WTC11 (cell line): Measurements from ENCODE around the gene FAM149B1. TPM values are rescaled to one million over a fixed set of nuclear protein-coding genes. Genes with fewer than 3 reads are reported as not detected.

Source experiments
- ATAC-seq: fragments of 200-7000 bp; cut with Tn5 transposase; 2 replicates; pipeline ENCODE4 v1.10.0; 2021; ENCODE audit warnings: mild to moderate bottlenecking, moderate library complexity
- CTCF ChIA-PET: fragments of 300-600 bp; sonication (Branson Sonifier 250); formaldehyde crosslinking; loops from one replicate; lab custom pipeline; 2021; ENCODE audit warnings: antibody characterized with exemption; lab: Charles Lee
- POLR2A ChIA-PET: fragments of 350-600 bp; sonication (Branson Sonifier 250); formaldehyde crosslinking; loops from one replicate; lab custom pipeline; 2021; ENCODE audit warnings: antibody characterized with exemption; lab: Charles Lee
- DNase-seq: peaks from one replicate; pipeline ENCODE4 v3.0.0; 2021; ENCODE audit warnings: low spot score
- H3K27ac Mint-ChIP-seq: 2 replicates; pipeline ENCODE4 v1.8.0; 2021; ENCODE audit warnings: mixed read lengths
- H3K27me3 Mint-ChIP-seq: 2 replicates; pipeline ENCODE4 v1.8.0; 2021; ENCODE audit warnings: low read depth, mild to moderate bottlenecking, moderate library complexity, mixed read lengths
- H3K36me3 Mint-ChIP-seq: 2 replicates; pipeline ENCODE4 v1.8.0; 2021; ENCODE audit warnings: mixed read lengths
- H3K4me1 Mint-ChIP-seq: 2 replicates; pipeline ENCODE4 v1.8.0; 2022; ENCODE audit warnings: mixed read lengths
- H3K4me3 Mint-ChIP-seq: 2 replicates; pipeline ENCODE4 v1.8.0; 2021; ENCODE audit warnings: mild to moderate bottlenecking, moderate library complexity, mixed read lengths
- H3K9me3 Mint-ChIP-seq: 2 replicates; pipeline ENCODE4 v1.8.0; 2021; ENCODE audit warnings: mixed read lengths
- EMX1 ChIP-seq: fragments of 250-450 bp; sonication (Bioruptor Pico); IDR thresholded peaks from 2 replicates; pipeline ENCODE4 v1.8.0; 2021; ENCODE audit warnings: mild to moderate bottlenecking
- ETV6 ChIP-seq: sonication (generic); formaldehyde crosslinking; IDR thresholded peaks from 2 replicates; pipeline ENCODE4 v1.8.1; 2022; ENCODE audit warnings: mild to moderate bottlenecking, missing genetic modification reagents
- GTF2I ChIP-seq: fragments of 250-450 bp; sonication (Bioruptor Pico); conservative IDR thresholded peaks from 2 replicates; pipeline ENCODE4 v1.4.0; 2021; ENCODE audit warnings: mild to moderate bottlenecking
- JUN ChIP-seq: sonication (generic); formaldehyde crosslinking; IDR thresholded peaks from 2 replicates; pipeline ENCODE4 v1.8.0; 2023; ENCODE audit warnings: mild to moderate bottlenecking, missing genetic modification reagents
- MXD4 ChIP-seq: fragments of 250-450 bp; sonication (Bioruptor Pico); IDR thresholded peaks from 2 replicates; pipeline ENCODE4 v1.8.0; 2021; ENCODE audit warnings: mild to moderate bottlenecking, moderate library complexity, borderline replicate concordance
- NFE2L1 ChIP-seq: sonication (generic); formaldehyde crosslinking; IDR thresholded peaks from 2 replicates; pipeline ENCODE4 v1.8.1; 2023; ENCODE audit warnings: missing genetic modification reagents
- NR2C2 ChIP-seq: sonication (generic); formaldehyde crosslinking; IDR thresholded peaks from 2 replicates; pipeline ENCODE4 v1.8.0; 2022; ENCODE audit warnings: mild to moderate bottlenecking, missing genetic modification reagents
- RELA ChIP-seq: sonication (generic); formaldehyde crosslinking; IDR thresholded peaks from 2 replicates; pipeline ENCODE4 v1.8.1; 2022; ENCODE audit warnings: missing genetic modification reagents, mild to moderate bottlenecking, borderline replicate concordance
- SP1 ChIP-seq: sonication (generic); formaldehyde crosslinking; conservative IDR thresholded peaks from 2 replicates; pipeline ENCODE4 v1.8.1; 2022; ENCODE audit warnings: missing genetic modification reagents
- ZNF121 ChIP-seq: sonication (generic); formaldehyde crosslinking; IDR thresholded peaks from 2 replicates; pipeline ENCODE4 v1.8.0; 2023; ENCODE audit warnings: missing genetic modification reagents
- ZNF219 ChIP-seq: sonication (generic); formaldehyde crosslinking; IDR thresholded peaks from 2 replicates; pipeline ENCODE4 v1.8.0; 2023; ENCODE audit warnings: missing genetic modification reagents, mild to moderate bottlenecking, borderline replicate concordance
- ZNF423 ChIP-seq: fragments of 250-450 bp; sonication (Bioruptor Pico); IDR thresholded peaks from 2 replicates; pipeline ENCODE4 v2.1.2; 2022; ENCODE audit warnings: mild to moderate bottlenecking, moderate library complexity
- ZNF671 ChIP-seq: fragments of 250-450 bp; sonication (Bioruptor Pico); IDR thresholded peaks from 2 replicates; pipeline ENCODE4 v1.8.0; 2021; ENCODE audit warnings: mild to moderate bottlenecking
- total RNA-seq: library from RNA; stranded (reverse); gene quantifications from 3 replicates; pipeline ENCODE4 v1.2.3, GENCODE V29; 2021
- TF ChIP-seq, protein P1 (sequence below): sonication (generic); formaldehyde crosslinking; IDR thresholded peaks from 2 replicates; pipeline ENCODE4 v1.8.1; 2023; ENCODE audit warnings: mild to moderate bottlenecking, missing genetic modification reagents, moderate library complexity
- TF ChIP-seq, protein P2 (sequence below): fragments of 250-450 bp; sonication (Bioruptor Pico); conservative IDR thresholded peaks from 2 replicates; pipeline ENCODE4 v1.9.0; 2021; ENCODE audit warnings: mild to moderate bottlenecking
- TF ChIP-seq, protein P3 (sequence below): sonication (generic); formaldehyde crosslinking; IDR thresholded peaks from 2 replicates; pipeline ENCODE4 v1.8.0; 2022; ENCODE audit warnings: mild to moderate bottlenecking, missing genetic modification reagents
- TF ChIP-seq, protein P4 (sequence below): fragments of 250-450 bp; sonication (Bioruptor Pico); IDR thresholded peaks from 2 replicates; pipeline ENCODE4 v1.9.0; 2021; ENCODE audit warnings: mild to moderate bottlenecking
- TF ChIP-seq, protein P5 (sequence below): sonication (generic); formaldehyde crosslinking; IDR thresholded peaks from 2 replicates; pipeline ENCODE4 v1.8.1; 2022; ENCODE audit warnings: low read depth, missing genetic modification reagents, borderline replicate concordance
- TF ChIP-seq, protein P6 (sequence below): sonication (generic); formaldehyde crosslinking; IDR thresholded peaks from 2 replicates; pipeline ENCODE4 v1.8.1; 2023; ENCODE audit warnings: mild to moderate bottlenecking, missing genetic modification reagents, borderline replicate concordance
- TF ChIP-seq, protein P7 (sequence below): fragments of 250-450 bp; sonication (Bioruptor Pico); IDR thresholded peaks from 2 replicates; pipeline ENCODE4 v1.9.0; 2021; ENCODE audit warnings: mild to moderate bottlenecking

Gene FAM149B1
- total RNA-seq, 1 experiment from 2014 or later = 13.8 TPM

DNA sequence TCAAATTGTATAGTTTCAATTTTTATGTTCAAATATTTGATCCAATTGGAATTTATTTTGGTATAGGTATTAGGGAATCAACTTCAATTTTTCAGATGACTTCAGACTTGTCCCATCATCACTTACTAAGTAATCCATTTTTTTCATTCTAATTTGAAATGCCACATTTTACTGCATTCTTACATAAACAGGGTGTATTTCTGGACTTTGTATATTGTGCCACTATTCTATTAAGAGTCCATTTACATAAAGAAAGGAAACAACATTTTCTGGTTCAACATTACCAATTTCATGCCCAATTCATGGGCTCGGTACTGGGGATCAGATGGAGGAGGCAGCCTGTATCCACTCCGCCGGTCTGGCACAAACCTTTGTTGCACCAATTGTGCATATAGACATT is 15.9 kb upstream of the FAM149B1 start:
- H3K27ac Mint-ChIP-seq = no peak overlapping the region
- TF ChIP-seq, protein P1, sequence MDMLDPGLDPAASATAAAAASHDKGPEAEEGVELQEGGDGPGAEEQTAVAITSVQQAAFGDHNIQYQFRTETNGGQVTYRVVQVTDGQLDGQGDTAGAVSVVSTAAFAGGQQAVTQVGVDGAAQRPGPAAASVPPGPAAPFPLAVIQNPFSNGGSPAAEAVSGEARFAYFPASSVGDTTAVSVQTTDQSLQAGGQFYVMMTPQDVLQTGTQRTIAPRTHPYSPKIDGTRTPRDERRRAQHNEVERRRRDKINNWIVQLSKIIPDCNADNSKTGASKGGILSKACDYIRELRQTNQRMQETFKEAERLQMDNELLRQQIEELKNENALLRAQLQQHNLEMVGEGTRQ (CRISPR knock-in tag) = no peak
- TF ChIP-seq, protein P2, sequence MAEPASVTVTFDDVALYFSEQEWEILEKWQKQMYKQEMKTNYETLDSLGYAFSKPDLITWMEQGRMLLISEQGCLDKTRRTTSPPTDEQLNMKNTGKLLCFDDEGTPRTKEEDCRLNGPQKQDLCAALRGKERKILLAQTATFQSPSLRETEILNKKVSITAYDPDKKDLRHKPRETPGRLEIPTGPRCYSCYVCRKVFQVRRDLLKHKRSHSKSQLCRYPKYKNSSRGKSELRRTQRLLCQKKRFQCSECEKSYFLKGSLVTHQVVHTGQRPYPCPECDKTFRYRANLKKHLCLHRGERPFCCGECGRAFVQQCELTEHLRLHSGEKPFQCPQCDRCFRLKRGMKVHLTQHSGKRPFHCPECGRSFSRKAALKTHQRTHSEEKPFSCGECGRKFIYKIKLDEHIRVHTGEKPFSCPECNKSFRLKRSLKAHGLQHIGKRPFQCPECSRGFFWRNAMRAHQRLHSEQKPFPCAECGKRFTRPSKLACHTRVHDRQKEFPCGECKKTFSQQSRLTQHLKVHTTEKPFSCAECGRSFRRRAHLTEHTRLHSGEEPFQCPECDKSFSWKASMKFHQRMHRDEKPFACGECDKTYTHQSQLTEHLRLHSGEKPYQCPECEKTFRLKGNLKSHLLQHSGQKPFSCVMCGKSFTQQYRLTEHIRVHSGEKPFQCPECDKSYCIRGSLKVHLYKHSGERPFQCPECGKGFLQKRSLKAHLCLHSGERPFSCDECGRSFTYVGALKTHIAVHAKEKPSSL (CRISPR knock-in tag) = no peak
- TF ChIP-seq GTF2I (CRISPR knock-in tag) (no peak), ZNF423 (no peak), ZNF671 (no peak), NR2C2 (CRISPR knock-in tag) (no peak), ZNF219 (CRISPR knock-in tag) (no peak), ZNF121 (no peak), RELA (CRISPR knock-in tag) (no peak), MXD4 (CRISPR knock-in tag) (no peak), EMX1 (no peak), ETV6 (CRISPR knock-in tag) (no peak)
- TF ChIP-seq, protein P3, sequence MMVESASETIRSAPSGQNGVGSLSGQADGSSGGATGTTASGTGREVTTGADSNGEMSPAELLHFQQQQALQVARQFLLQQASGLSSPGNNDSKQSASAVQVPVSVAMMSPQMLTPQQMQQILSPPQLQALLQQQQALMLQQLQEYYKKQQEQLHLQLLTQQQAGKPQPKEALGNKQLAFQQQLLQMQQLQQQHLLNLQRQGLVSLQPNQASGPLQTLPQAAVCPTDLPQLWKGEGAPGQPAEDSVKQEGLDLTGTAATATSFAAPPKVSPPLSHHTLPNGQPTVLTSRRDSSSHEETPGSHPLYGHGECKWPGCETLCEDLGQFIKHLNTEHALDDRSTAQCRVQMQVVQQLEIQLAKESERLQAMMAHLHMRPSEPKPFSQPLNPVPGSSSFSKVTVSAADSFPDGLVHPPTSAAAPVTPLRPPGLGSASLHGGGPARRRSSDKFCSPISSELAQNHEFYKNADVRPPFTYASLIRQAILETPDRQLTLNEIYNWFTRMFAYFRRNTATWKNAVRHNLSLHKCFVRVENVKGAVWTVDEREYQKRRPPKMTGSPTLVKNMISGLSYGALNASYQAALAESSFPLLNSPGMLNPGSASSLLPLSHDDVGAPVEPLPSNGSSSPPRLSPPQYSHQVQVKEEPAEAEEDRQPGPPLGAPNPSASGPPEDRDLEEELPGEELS (CRISPR knock-in tag) = no peak
- TF ChIP-seq, protein P4, sequence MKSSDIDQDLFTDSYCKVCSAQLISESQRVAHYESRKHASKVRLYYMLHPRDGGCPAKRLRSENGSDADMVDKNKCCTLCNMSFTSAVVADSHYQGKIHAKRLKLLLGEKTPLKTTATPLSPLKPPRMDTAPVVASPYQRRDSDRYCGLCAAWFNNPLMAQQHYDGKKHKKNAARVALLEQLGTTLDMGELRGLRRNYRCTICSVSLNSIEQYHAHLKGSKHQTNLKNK (CRISPR knock-in tag) = no peak
- TF ChIP-seq, protein P5, sequence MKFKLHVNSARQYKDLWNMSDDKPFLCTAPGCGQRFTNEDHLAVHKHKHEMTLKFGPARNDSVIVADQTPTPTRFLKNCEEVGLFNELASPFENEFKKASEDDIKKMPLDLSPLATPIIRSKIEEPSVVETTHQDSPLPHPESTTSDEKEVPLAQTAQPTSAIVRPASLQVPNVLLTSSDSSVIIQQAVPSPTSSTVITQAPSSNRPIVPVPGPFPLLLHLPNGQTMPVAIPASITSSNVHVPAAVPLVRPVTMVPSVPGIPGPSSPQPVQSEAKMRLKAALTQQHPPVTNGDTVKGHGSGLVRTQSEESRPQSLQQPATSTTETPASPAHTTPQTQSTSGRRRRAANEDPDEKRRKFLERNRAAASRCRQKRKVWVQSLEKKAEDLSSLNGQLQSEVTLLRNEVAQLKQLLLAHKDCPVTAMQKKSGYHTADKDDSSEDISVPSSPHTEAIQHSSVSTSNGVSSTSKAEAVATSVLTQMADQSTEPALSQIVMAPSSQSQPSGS (CRISPR knock-in tag) = no peak
- TF ChIP-seq, all 79 proteins: peak for 0
- CTCF ChIA-PET = no interaction called here
- POLR2A ChIA-PET = no interaction called here
- no peak for ATAC-seq
- H3K4me1 Mint-ChIP-seq = no peaks in the 10 kb centered on the region
- no peak for DNase-seq
- peaks cover 50% of the 10 kb centered on the region for H3K36me3 Mint-ChIP-seq
- no peaks in the 10 kb centered on the region for H3K27me3 Mint-ChIP-seq
- H3K9me3 Mint-ChIP-seq = peaks cover 4% of the 10 kb centered on the region; the same call in 1 of the 2 replicates
- H3K4me3 Mint-ChIP-seq = no peak overlapping the region

DNA sequence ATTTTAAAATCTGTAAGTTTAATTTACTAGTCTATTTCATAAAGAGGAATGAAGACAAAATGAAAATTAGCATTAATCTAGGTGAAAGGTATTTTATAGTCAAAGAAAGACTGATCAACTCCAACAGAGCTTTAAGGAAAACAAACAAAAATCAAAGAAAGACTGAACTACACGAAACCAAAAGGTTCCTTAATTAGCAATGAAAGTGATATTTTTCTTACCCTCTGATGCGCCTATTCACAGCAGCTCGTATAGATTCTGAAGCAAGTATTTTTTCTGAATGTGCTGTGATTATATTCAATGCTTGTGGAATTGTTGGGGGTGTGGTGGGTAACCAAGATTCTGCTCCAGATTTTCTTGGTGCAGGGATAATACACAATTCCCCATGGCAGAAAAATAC is 11.9 kb upstream of the FAM149B1 start:
- no peak for DNase-seq
- H3K4me3 Mint-ChIP-seq = no peak overlapping the region
- H3K27ac Mint-ChIP-seq = no peak overlapping the region
- H3K27me3 Mint-ChIP-seq = no peaks in the 10 kb centered on the region
- ATAC-seq = no peak
- H3K4me1 Mint-ChIP-seq = no peaks in the 10 kb centered on the region
- ChIA-PET POLR2A (no interaction called here), CTCF (interaction anchor here (0.7 kb wide), 1 partner anchor 203 kb away, joined by 5 read pairs; no protein-coding TSS in a partner anchor)
- peaks cover 41% of the 10 kb centered on the region for H3K36me3 Mint-ChIP-seq
- H3K9me3 Mint-ChIP-seq = peaks cover 4% of the 10 kb centered on the region; the same call in 1 of the 2 replicates
- TF ChIP-seq ZNF671 (no peak), NFE2L1 (CRISPR knock-in tag) (no peak), SP1 (CRISPR knock-in tag) (no peak), JUN (CRISPR knock-in tag) (no peak)
- TF ChIP-seq, protein P6, sequence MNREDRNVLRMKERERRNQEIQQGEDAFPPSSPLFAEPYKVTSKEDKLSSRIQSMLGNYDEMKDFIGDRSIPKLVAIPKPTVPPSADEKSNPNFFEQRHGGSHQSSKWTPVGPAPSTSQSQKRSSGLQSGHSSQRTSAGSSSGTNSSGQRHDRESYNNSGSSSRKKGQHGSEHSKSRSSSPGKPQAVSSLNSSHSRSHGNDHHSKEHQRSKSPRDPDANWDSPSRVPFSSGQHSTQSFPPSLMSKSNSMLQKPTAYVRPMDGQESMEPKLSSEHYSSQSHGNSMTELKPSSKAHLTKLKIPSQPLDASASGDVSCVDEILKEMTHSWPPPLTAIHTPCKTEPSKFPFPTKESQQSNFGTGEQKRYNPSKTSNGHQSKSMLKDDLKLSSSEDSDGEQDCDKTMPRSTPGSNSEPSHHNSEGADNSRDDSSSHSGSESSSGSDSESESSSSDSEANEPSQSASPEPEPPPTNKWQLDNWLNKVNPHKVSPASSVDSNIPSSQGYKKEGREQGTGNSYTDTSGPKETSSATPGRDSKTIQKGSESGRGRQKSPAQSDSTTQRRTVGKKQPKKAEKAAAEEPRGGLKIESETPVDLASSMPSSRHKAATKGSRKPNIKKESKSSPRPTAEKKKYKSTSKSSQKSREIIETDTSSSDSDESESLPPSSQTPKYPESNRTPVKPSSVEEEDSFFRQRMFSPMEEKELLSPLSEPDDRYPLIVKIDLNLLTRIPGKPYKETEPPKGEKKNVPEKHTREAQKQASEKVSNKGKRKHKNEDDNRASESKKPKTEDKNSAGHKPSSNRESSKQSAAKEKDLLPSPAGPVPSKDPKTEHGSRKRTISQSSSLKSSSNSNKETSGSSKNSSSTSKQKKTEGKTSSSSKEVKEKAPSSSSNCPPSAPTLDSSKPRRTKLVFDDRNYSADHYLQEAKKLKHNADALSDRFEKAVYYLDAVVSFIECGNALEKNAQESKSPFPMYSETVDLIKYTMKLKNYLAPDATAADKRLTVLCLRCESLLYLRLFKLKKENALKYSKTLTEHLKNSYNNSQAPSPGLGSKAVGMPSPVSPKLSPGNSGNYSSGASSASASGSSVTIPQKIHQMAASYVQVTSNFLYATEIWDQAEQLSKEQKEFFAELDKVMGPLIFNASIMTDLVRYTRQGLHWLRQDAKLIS (CRISPR knock-in tag) = no peak
- TF ChIP-seq, protein P7, sequence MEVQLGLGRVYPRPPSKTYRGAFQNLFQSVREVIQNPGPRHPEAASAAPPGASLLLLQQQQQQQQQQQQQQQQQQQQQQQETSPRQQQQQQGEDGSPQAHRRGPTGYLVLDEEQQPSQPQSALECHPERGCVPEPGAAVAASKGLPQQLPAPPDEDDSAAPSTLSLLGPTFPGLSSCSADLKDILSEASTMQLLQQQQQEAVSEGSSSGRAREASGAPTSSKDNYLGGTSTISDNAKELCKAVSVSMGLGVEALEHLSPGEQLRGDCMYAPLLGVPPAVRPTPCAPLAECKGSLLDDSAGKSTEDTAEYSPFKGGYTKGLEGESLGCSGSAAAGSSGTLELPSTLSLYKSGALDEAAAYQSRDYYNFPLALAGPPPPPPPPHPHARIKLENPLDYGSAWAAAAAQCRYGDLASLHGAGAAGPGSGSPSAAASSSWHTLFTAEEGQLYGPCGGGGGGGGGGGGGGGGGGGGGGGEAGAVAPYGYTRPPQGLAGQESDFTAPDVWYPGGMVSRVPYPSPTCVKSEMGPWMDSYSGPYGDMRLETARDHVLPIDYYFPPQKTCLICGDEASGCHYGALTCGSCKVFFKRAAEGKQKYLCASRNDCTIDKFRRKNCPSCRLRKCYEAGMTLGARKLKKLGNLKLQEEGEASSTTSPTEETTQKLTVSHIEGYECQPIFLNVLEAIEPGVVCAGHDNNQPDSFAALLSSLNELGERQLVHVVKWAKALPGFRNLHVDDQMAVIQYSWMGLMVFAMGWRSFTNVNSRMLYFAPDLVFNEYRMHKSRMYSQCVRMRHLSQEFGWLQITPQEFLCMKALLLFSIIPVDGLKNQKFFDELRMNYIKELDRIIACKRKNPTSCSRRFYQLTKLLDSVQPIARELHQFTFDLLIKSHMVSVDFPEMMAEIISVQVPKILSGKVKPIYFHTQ (CRISPR knock-in tag) = no peak
- TF ChIP-seq, protein P3 (CRISPR knock-in tag) = no peak
